OCI-LY3 (cell line): ENCODE data around the gene SERGEF.

Experiments
- H2AFZ ChIP-seq: fragments of 200-600, 300-600 bp; shearing (Covaris generic); 2 replicates; pipeline ENCODE4 v1.6.0; 2014; ENCODE audit warnings: antibody characterized with exemption, low read depth, low read length
- H3K27ac ChIP-seq: fragments of 200-600, 300-600 bp; sonication (generic); 2 replicates; pipeline ENCODE4 v1.5.1; 2014; ENCODE audit warnings: mild to moderate bottlenecking, low read length, moderate library complexity, mixed read lengths
- H3K27me3 ChIP-seq: fragments of 200-600, 300-600 bp; sonication (generic); 2 replicates; pipeline ENCODE4 v1.6.1; 2014; ENCODE audit warnings: low read depth, low read length, mixed read lengths
- H3K36me3 ChIP-seq: fragments of 200-600, 300-600 bp; sonication (generic); replicated peaks from 2 replicates; pipeline ENCODE3; 2014; ENCODE audit warnings: low read depth, low read length, mixed read lengths
- H3K4me1 ChIP-seq: fragments of 300-600, 200-600 bp; sonication (generic); 2 replicates; pipeline ENCODE4 v1.6.1; 2014; ENCODE audit warnings: low read length, mixed read lengths
- H3K4me2 ChIP-seq: fragments of 200-600, 300-600 bp; sonication (generic); 2 replicates; pipeline ENCODE4 v1.6.1; 2014; ENCODE audit warnings: low read length, mixed read lengths
- H3K4me3 ChIP-seq: fragments of 300-600, 200-600 bp; sonication (generic); 2 replicates; pipeline ENCODE4 v1.5.1; 2014; ENCODE audit warnings: antibody characterized with exemption, mild to moderate bottlenecking, low read length, moderate library complexity
- H3K79me2 ChIP-seq: fragments of 300-600, 200-600 bp; shearing (Covaris generic); 2 replicates; pipeline ENCODE4 v1.6.1; 2014; ENCODE audit warnings: mild to moderate bottlenecking, low read length, mixed read lengths
- H3K9ac ChIP-seq: fragments of 300-600, 200-600 bp; shearing (Covaris generic); 2 replicates; pipeline ENCODE4 v1.6.0; 2014; ENCODE audit warnings: mild to moderate bottlenecking, low read length, moderate library complexity
- H3K9me3 ChIP-seq: fragments of 200-600, 300-600 bp; shearing (Covaris generic); 2 replicates; pipeline ENCODE4 v1.6.1; 2014; ENCODE audit warnings: low read length, mixed read lengths; ENCODE audit not compliant: insufficient read depth
- H4K20me1 ChIP-seq: fragments of 200-600, 300-600 bp; sonication (generic); 2 replicates; pipeline ENCODE4 v1.6.1; 2016; ENCODE audit warnings: low read length, mixed read lengths; ENCODE audit not compliant: insufficient read depth
- EZH2phosphoT487 ChIP-seq: fragments of 200-600 bp; shearing (Covaris generic); IDR thresholded peaks from 2 replicates; pipeline ENCODE4 v1.6.1; 2018; ENCODE audit warnings: antibody characterized with exemption, mixed run types, low read depth
- TF ChIP-seq, protein P1 (sequence below): fragments of 200-600, 300-600 bp; sonication (generic); IDR thresholded peaks from 2 replicates; pipeline ENCODE4 v1.5.1; 2014; ENCODE audit warnings: antibody characterized with exemption, low read length, low read depth

Gene SERGEF

DNA sequence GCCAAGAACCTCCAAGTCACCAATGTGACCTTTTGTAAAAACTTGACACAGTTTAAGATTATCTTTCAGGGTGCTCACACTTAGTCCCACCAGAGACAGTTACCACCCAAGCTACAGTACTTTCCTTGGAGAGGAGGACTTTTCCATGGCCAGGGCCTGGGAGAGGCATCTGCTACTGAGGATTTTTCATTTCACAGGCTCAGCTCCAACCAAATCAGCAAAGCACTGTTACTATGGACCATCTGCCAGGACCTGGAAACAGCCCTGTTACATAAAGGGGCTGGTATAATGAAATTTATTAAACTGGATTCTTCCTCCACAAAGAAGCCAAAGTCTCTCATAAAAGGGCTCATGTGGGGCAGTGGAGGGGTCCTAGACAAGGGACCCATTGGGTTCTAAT lies 38.6 kb downstream of the SERGEF start:
- Histone ChIP-seq H4K20me1 (peaks cover 8% of the 10 kb centered on the region), H3K4me3 (no peak overlapping the region), H3K79me2 (no peaks in the 10 kb centered on the region), H3K4me1 (no peaks in the 10 kb centered on the region), H3K9ac (no peak overlapping the region), H3K27me3 (no peaks in the 10 kb centered on the region), H3K9me3 (no peaks in the 10 kb centered on the region), H3K27ac (no peak overlapping the region), H3K4me2 (no peak overlapping the region), H2AFZ (no peak overlapping the region), H3K36me3 (peaks cover 14% of the 10 kb centered on the region)
- TF ChIP-seq, protein P1, sequence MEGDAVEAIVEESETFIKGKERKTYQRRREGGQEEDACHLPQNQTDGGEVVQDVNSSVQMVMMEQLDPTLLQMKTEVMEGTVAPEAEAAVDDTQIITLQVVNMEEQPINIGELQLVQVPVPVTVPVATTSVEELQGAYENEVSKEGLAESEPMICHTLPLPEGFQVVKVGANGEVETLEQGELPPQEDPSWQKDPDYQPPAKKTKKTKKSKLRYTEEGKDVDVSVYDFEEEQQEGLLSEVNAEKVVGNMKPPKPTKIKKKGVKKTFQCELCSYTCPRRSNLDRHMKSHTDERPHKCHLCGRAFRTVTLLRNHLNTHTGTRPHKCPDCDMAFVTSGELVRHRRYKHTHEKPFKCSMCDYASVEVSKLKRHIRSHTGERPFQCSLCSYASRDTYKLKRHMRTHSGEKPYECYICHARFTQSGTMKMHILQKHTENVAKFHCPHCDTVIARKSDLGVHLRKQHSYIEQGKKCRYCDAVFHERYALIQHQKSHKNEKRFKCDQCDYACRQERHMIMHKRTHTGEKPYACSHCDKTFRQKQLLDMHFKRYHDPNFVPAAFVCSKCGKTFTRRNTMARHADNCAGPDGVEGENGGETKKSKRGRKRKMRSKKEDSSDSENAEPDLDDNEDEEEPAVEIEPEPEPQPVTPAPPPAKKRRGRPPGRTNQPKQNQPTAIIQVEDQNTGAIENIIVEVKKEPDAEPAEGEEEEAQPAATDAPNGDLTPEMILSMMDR: no peak
- no peak for TF ChIP-seq EZH2phosphoT487

DNA sequence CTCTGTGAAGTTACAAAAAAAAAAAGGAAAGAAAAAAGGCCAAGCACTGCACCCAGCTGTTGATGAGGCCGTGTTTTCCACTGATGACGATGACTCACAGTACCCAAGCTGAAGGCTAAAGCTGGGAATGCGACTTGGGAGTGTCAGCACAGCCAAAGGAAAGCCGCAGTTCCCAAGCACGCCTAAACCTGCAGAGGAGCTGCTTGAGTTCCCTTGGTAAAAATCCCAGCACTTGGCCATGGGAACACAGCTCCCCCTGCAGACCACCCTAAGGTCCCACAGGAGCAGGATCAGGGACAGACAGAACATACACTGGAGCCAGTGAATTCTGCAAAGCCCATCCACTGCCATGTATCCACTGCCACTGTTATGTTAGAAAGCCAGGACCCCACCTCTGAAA lies 39.9 kb downstream of the SERGEF start:
- TF ChIP-seq, protein P1: peak; percentile 45; the same call in 1 of the 2 replicates
- TF ChIP-seq EZH2phosphoT487: no peak
- Histone ChIP-seq H3K27ac (no peak overlapping the region), H3K36me3 (peaks cover 14% of the 10 kb centered on the region), H3K4me1 (no peaks in the 10 kb centered on the region), H3K4me2 (no peak overlapping the region), H3K27me3 (no peaks in the 10 kb centered on the region), H3K4me3 (no peak overlapping the region), H2AFZ (no peak overlapping the region), H3K9me3 (no peaks in the 10 kb centered on the region), H3K9ac (no peak overlapping the region), H4K20me1 (no peaks in the 10 kb centered on the region), H3K79me2 (no peaks in the 10 kb centered on the region)

DNA sequence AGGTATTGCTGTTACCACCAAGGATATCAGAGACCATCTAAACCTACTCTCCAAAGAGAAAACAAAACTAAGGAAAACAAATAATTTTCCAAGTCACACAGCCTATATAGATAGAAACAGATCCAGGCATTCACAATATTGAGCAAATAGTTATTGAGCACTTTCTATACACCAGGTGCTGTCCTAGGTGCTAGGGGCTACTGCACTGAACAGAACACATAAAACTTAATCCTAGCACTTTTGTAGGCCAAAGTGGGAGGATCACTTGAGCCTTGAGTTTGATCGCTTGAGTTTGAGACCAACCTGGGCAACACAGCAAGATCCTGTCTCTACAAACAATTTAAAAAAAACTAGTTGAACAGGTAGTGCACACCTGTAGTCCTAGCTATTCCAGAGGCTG lies 44.6 kb downstream of the SERGEF start:
- H3K79me2 ChIP-seq: no peaks in the 10 kb centered on the region
- H3K9ac ChIP-seq: no peak overlapping the region
- TF ChIP-seq, protein P1: no peak
- no peak for TF ChIP-seq EZH2phosphoT487
- peaks cover 14% of the 10 kb centered on the region for H3K36me3 ChIP-seq
- no peaks in the 10 kb centered on the region for H3K27me3 ChIP-seq
- H3K4me3 ChIP-seq: no peak overlapping the region
- no peaks in the 10 kb centered on the region for H3K4me1 ChIP-seq
- no peaks in the 10 kb centered on the region for H4K20me1 ChIP-seq
- H3K9me3 ChIP-seq: no peaks in the 10 kb centered on the region
- H3K4me2 ChIP-seq: no peak overlapping the region
- no peak overlapping the region for H2AFZ ChIP-seq
- H3K27ac ChIP-seq: no peak overlapping the region

DNA sequence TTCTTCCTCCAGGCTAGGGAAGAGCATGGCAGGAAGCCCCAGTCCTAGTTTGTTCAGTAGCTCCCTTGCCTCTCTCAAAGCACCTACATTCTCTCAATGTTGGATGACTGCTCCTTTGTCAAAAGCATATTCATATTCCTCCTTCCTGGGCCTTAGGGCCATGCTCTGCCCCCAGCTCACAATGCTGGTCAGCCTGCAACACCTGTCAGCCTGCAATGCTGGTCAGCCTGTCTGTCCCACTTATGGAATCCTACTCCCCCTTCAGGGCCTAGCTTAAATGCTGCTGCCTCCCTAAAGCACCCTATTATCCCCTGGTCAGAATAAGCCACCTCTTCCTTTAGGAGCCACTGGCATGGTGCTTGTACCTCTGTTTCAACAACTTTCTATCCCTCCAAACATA lies 45.2 kb downstream of the SERGEF start:
- H3K27me3 ChIP-seq: no peaks in the 10 kb centered on the region
- H3K36me3 ChIP-seq: peaks cover 14% of the 10 kb centered on the region
- no peak overlapping the region for H3K4me2 ChIP-seq
- H3K4me3 ChIP-seq: no peak overlapping the region
- no peak overlapping the region for H3K9ac ChIP-seq
- H4K20me1 ChIP-seq: no peaks in the 10 kb centered on the region
- H3K27ac ChIP-seq: no peak overlapping the region
- H3K4me1 ChIP-seq: no peaks in the 10 kb centered on the region
- no peak overlapping the region for H2AFZ ChIP-seq
- TF ChIP-seq, protein P1: no peak
- TF ChIP-seq EZH2phosphoT487: no peak
- no peaks in the 10 kb centered on the region for H3K9me3 ChIP-seq
- no peaks in the 10 kb centered on the region for H3K79me2 ChIP-seq
